AG04449 (cell line): Measurements from ENCODE around the gene OSMR.
A peak's percentile ranks its signal among the peaks of the same experiment; 100 is the strongest.
"Not testable (repeated sequence)": the region's sequence is repeated elsewhere in the genome, so short reads cannot be mapped to it uniquely, and the experiment has no call there.

Source experiments
- CTCF ChIA-PET: fragments of 350-600 bp; formaldehyde crosslinking; extraction: SDS; loops from one replicate; lab custom pipeline; 2021; ENCODE audit warnings: antibody characterized with exemption; lab: Yijun Ruan, JAX
- POLR2A ChIA-PET: fragments of 400-600, 350-600 bp; formaldehyde crosslinking; extraction: SDS; loops from one replicate; lab custom pipeline; 2020; ENCODE audit warnings: antibody characterized with exemption, inconsistent platforms; lab: Yijun Ruan, JAX
- DNase-seq: peaks from one replicate; pipeline ENCODE4 v3.0.0-alpha.2; 2010; ENCODE audit warnings: low read depth, low spot score
- H3K4me3 ChIP-seq: 2 replicates; pipeline ENCODE4 v1.5.1; 2011; ENCODE audit warnings: low read depth, mild to moderate bottlenecking, control low read depth, low read length
- CTCF ChIP-seq: IDR thresholded peaks from one replicate; pipeline ENCODE4 v1.5.1; 2011; ENCODE audit warnings: mild to moderate bottlenecking, moderate library complexity, low read length, control low read depth, inconsistent platforms; ENCODE audit not compliant: insufficient read depth; ENCODE audit errors: missing control alignments

Gene OSMR

DNA sequence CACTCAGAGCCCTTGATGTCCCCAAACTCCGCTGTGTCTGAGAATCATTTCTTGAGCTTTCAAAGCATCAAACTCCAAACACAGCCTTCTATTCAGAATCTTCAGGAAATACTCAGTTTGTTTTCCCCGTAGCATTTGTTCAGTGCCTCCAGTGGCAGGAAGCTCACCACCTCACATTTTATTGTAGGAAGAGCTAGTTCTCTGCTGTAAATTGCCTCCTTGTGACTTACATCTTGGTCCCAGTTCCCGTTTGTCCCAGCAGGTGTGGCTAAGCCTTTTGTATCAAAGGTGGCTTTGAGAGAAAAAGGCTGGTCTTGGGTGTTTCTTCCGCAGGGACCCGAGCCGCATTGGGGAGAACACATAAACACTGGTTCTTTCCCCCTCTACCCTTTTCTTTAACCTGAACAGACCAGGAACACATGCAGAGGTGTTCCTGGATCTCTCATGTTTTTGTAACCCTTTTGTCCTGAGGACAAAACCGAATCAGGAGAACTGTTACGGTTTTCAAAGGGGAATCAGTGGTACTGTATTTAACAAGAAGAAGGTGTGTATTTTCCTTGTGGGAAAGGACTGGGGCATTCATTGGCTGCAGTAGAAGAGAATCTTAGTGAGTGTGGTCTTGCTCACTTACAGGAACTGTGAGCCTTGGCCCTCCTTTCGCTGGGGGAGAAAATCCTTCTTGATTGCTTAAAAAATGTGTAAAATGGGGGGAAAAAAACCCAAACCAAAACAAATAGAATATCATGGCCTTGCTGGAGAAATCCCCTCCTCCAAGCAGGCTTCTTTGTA lies 1.9 kb downstream of the OSMR start:
- ChIA-PET POLR2A (interaction anchor here (1.2 to 1.3 kb wide), 2 partner anchors 23 to 25 kb away, joined by 4 to 5 read pairs; no protein-coding TSS in a partner anchor), CTCF (interaction anchor here (0.9 to 1.3 kb wide), 5 partner anchors 10 to 297 kb away, joined by 3 read pairs; no protein-coding TSS in a partner anchor)
- no peak for TF ChIP-seq CTCF
- no peak for DNase-seq
- peak overlapping the region; percentile 94 for H3K4me3 ChIP-seq

DNA sequence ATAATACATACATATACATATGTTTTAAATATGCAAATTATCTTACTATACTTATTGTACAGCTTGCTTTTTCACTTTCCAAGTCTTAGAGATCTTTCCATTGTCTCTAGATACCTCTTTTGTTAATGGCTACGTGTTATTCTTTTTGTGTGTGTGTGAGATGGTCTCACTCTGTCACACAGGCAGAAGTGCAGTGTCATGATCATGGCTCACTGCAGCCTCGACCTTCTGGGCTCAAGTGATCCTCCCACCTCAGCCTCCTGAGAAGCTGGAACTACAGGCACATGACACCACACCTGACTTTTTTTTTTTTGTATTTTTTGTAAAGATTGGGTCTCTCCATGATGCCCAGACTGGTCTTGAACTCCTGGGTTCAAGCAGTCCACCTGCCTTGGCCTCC lies 2.8 kb downstream of the OSMR start:
- POLR2A ChIA-PET = no interaction called here

DNA sequence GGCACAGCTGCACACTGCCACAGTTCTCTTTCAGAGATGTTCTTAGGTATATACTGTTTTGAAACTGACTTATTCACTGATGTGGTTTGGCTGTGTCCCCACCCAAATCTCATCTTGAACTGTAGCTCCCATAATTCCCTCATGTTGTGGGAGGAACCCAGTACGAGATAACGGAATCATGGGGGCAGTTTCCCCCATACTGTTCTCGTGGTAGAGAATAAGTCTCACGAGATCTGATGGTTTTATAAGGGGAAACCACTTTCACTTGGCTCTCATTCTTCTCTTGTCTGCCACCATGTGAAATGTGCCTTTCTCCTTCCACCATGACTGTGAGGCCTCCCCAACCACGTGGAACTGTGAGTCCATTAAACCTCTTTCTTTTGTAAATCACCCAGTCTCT lies 5.8 kb downstream of the OSMR start:
- POLR2A ChIA-PET, CTCF ChIA-PET, H3K4me3 ChIP-seq, DNase-seq: not testable (repeated sequence)

More for the DNA sequence above, 2.8 kb downstream of the OSMR start:
- CTCF ChIA-PET = interaction anchor here (1.0 kb wide), 1 partner anchor 17 kb away, joined by 3 read pairs; no protein-coding TSS in a partner anchor
- TF ChIP-seq CTCF = no peak
- no peak overlapping the region for H3K4me3 ChIP-seq
- DNase-seq = no peak

DNA sequence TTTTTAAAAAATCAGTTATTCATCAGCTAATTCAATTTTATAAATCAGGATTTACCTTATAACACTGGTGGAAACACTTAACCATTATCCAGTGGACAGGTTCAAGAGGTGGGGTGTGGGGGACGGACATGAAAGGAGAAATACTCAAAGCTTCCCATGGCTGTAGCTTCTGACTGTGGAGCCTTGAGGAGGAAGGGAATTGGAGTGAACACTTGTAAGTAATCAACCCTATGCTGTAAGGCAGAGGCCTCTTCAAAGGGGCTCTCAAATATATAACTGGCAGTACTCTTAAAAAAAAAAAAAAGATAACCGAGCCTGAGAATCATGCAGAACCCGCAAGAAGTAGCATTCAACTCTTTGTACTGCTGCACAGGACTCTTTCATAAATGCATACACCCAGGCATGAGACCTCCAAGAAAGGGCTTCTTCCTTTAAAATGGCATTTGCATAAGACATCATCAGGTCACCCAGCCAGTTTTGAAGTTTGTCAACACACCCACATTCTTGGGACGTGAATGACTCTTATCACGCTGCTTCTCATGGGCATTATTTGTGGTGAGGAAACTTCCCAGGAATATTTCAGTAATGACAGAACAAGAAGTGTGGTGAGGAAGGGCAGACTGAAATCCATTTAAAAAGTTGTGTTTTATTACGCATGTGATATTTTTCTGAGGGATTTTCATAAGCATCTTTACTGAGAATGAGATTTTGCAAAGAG lies 8.1 kb downstream of the OSMR start:
- no peak overlapping the region for H3K4me3 ChIP-seq
- no peak for TF ChIP-seq CTCF
- ChIA-PET POLR2A (interaction anchor here (0.5 kb wide), 1 partner anchor 39 kb away, joined by 3 read pairs; no protein-coding TSS in a partner anchor), CTCF (interaction anchor here (1.0 kb wide), 1 partner anchor 227 kb away, joined by 3 read pairs; no protein-coding TSS in a partner anchor)
- peak; percentile 82 for DNase-seq

GRCh38 chr5:38854907-38855306 lies 9.1 kb downstream of the OSMR start:
- DNase-seq = no peak
- H3K4me3 ChIP-seq = no peak overlapping the region
- ChIA-PET CTCF (interaction anchor here (0.9 kb wide), 1 partner anchor 12 kb away, joined by 3 read pairs; no protein-coding TSS in a partner anchor), POLR2A (interaction anchor here (0.9 kb wide), 1 partner anchor 17 kb away, joined by 5 read pairs; no protein-coding TSS in a partner anchor)
- no peak for TF ChIP-seq CTCF

DNA sequence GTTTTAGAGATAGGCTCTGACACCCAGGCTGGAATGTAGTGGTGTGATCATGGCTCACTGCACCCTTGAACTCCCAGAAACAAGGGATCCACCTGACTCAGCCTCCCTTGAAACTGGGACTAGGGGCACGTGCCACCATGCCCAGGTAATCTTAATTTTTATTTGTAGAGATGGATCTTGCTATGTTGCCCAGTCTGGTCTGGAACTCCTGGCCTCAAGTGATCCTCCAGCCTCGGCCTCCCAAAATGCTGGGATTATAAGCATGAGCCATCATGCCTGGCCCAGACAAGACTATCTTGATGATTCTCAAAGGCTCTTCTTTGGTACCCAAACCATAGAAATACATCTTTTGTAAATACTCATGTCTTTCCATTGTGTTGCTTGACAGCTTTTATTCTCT lies 10.8 kb downstream of the OSMR start:
- no peak overlapping the region for H3K4me3 ChIP-seq
- TF ChIP-seq CTCF = no peak
- ChIA-PET POLR2A (no interaction called here), CTCF (no interaction called here)
- no peak for DNase-seq
